Ishikawa (cell line): Measurements from ENCODE around the gene FLT3LG.
A peak's percentile ranks its signal among the peaks of the same experiment; 100 is the strongest.

Source experiments
- CEBPB ChIP-seq: IDR thresholded peaks from 2 replicates; pipeline ENCODE4 v1.6.1; 2012
- CREB1 ChIP-seq: IDR thresholded peaks from 2 replicates; pipeline ENCODE4 v1.6.1; 2012; ENCODE audit warnings: low read depth
- EGR1 ChIP-seq: IDR thresholded peaks from 2 replicates; pipeline ENCODE4 v1.6.1; 2012
- EP300 ChIP-seq: IDR thresholded peaks from 2 replicates; pipeline ENCODE4 v1.6.1; 2012; ENCODE audit warnings: borderline replicate concordance
- FOXM1 ChIP-seq: IDR thresholded peaks from 2 replicates; pipeline ENCODE4 v1.6.1; 2012; ENCODE audit warnings: low read depth, borderline replicate concordance
- MAX ChIP-seq: IDR thresholded peaks from 2 replicates; pipeline ENCODE4 v1.6.1; 2012
- NFIC ChIP-seq: IDR thresholded peaks from 2 replicates; pipeline ENCODE4 v1.6.1; 2012
- RAD21 ChIP-seq: IDR thresholded peaks from 2 replicates; pipeline ENCODE4 v1.6.1; 2012; ENCODE audit warnings: low read depth
- REST ChIP-seq: IDR thresholded peaks from 2 replicates; pipeline ENCODE4 v1.6.1; 2012; ENCODE audit warnings: low read depth, mild to moderate bottlenecking
- TAF1 ChIP-seq: IDR thresholded peaks from 2 replicates; pipeline ENCODE4 v1.6.1; 2012; ENCODE audit warnings: low read depth, mild to moderate bottlenecking
- TCF12 ChIP-seq: IDR thresholded peaks from 2 replicates; pipeline ENCODE4 v1.6.1; 2012; ENCODE audit warnings: low read depth
- TEAD4 ChIP-seq: IDR thresholded peaks from 2 replicates; pipeline ENCODE4 v1.6.1; 2012
- USF1 ChIP-seq: IDR thresholded peaks from 2 replicates; pipeline ENCODE4 v1.6.1; 2012
- YY1 ChIP-seq: IDR thresholded peaks from 2 replicates; pipeline ENCODE4 v1.6.1; 2012; ENCODE audit warnings: low read depth
- ZBTB7A ChIP-seq: IDR thresholded peaks from 2 replicates; pipeline ENCODE4 v1.6.1; 2012; ENCODE audit warnings: low read depth

Gene FLT3LG

GRCh38 chr19:49450405-49450804 lies 23.6 kb upstream of the FLT3LG start:
- no peak for TF ChIP-seq REST
- no peak for TF ChIP-seq YY1

GRCh38 chr19:49451430-49452181 lies 22.4 kb upstream of the FLT3LG start, which contains the start of gene PIH1D1:
TSS of gene PIH1D1 (minus strand) at chr19:49451814. CDS start at chr19:49451574, 240 bp downstream.
- TF ChIP-seq FOXM1: no peak; the same call in 1 of the 2 replicates
- no peak; the same call in 1 of the 2 replicates for TF ChIP-seq TCF12
- no peak for TF ChIP-seq EP300
- peak; percentile 71; the same call in 1 of the 2 replicates for TF ChIP-seq TAF1
- no peak for TF ChIP-seq NFIC
- no peak for TF ChIP-seq CEBPB
- no peak for TF ChIP-seq ZBTB7A
- no peak for TF ChIP-seq USF1
- TF ChIP-seq TEAD4: no peak
- no peak for TF ChIP-seq REST
- TF ChIP-seq RAD21: no peak
- TF ChIP-seq EGR1: no peak
- TF ChIP-seq MAX: peak; percentile 70
- no peak for TF ChIP-seq CREB1
- TF ChIP-seq YY1: peak; percentile 3; the same call in 1 of the 2 replicates

- no peak; the same call in none of the 2 replicates for TF ChIP-seq TCF12
- TF ChIP-seq YY1: 0 out of 2 replicates have a peak, but pooled peaks have one; percentile 6
- TF ChIP-seq REST: no peak
- TF ChIP-seq USF1: peak; percentile 95
- peak; percentile 77 for TF ChIP-seq TAF1
- no peak for TF ChIP-seq EGR1
- TF ChIP-seq EP300: no peak
- TF ChIP-seq CREB1: no peak
- TF ChIP-seq CEBPB: no peak
- no peak for TF ChIP-seq FOXM1
- TF ChIP-seq RAD21: no peak
- peak; percentile 93 for TF ChIP-seq MAX
- TF ChIP-seq TEAD4: no peak
- no peak for TF ChIP-seq NFIC
- no peak for TF ChIP-seq ZBTB7A
These were observed 20.8 kb upstream of the FLT3LG start, which contains the start of gene ALDH16A1 for GRCh38 chr19:49453013-49453756. TSS of gene ALDH16A1 (plus strand) at chr19:49453225. CDS start at chr19:49453332, 107 bp downstream.

GRCh38 chr19:49453757-49454240 lies 20.2 kb upstream of the FLT3LG start:
- TF ChIP-seq CREB1 (no peak), ZBTB7A (no peak), REST (no peak), EGR1 (no peak), TAF1 (no peak), MAX (no peak), TEAD4 (no peak), EP300 (no peak), FOXM1 (no peak), RAD21 (no peak), CEBPB (no peak), YY1 (no peak), TCF12 (no peak), USF1 (no peak), NFIC (no peak)
